ENCODE measurements around the gene ARL6IP5.

The ARL6IP5 gene

GRCh38 chr3:69107841-69108240 is 23.1 kb downstream of the ARL6IP5 start:
- no peaks in the 10 kb centered on the region for H3K9me3 ChIP-seq (ENCODE audit: control insufficient read depth, insufficient read depth, low read length)
- H3K9ac ChIP-seq (ENCODE audit: low read depth, low read length), result no peak overlapping the region
- H3K36me3 ChIP-seq (ENCODE audit: control insufficient read depth, insufficient read depth, low read length), result no peaks in the 10 kb centered on the region
- H3K27me3 ChIP-seq (ENCODE audit: control insufficient read depth, insufficient read depth, low read length), result no peaks in the 10 kb centered on the region
- no peaks in the 10 kb centered on the region for H3K4me1 ChIP-seq (ENCODE audit: control insufficient read depth, insufficient read depth, low read length)
- no peak overlapping the region for H3K4me3 ChIP-seq (ENCODE audit: low read depth, low read length)

GRCh38 chr3:69108811-69109210 is 24.1 kb downstream of the ARL6IP5 start:
- no peaks in the 10 kb centered on the region for H3K27me3 ChIP-seq (ENCODE audit: control insufficient read depth, insufficient read depth, low read length)
- H3K4me3 ChIP-seq (ENCODE audit: low read depth, low read length), result no peak overlapping the region
- H3K4me1 ChIP-seq (ENCODE audit: control insufficient read depth, insufficient read depth, low read length), result no peaks in the 10 kb centered on the region
- H3K9ac ChIP-seq (ENCODE audit: low read depth, low read length), result no peak overlapping the region
- H3K9me3 ChIP-seq (ENCODE audit: control insufficient read depth, insufficient read depth, low read length), result no peaks in the 10 kb centered on the region
- no peaks in the 10 kb centered on the region for H3K36me3 ChIP-seq (ENCODE audit: control insufficient read depth, insufficient read depth, low read length)

DNA sequence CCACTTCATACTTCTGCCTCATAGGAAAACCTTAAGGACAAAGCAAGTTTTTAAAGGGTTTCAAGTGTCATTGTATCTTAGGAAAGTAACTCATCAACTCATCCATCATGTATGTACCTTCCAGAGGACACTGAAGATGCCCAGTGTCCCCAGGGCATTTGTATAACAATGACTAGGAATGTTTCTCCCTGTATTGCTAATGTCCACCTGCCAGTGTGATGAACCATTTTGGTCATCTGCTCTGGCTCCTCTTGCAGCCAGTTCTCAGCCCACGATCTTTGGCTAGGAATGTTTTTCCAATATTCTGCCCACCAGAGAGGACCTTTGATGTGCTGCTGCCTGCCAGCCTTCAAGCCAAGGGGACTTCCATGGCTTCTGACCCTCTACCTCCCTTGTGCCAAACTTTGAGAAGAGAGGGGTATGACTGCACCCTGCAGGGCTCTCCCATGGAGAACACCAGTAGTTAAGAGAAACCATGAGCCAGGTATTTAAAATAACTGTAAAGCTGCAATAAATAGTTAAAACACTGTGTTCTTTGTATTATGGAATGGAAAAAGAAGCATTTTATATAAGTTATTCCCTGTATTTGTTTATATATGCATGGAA is 26.3 kb downstream of the ARL6IP5 start:
- H3K4me1 ChIP-seq (ENCODE audit: control insufficient read depth, insufficient read depth, low read length), result no peaks in the 10 kb centered on the region
- H3K27me3 ChIP-seq (ENCODE audit: control insufficient read depth, insufficient read depth, low read length), result no peaks in the 10 kb centered on the region
- H3K36me3 ChIP-seq (ENCODE audit: control insufficient read depth, insufficient read depth, low read length), result no peaks in the 10 kb centered on the region
- H3K4me3 ChIP-seq (ENCODE audit: low read depth, low read length), result no peak overlapping the region
- H3K9me3 ChIP-seq (ENCODE audit: control insufficient read depth, insufficient read depth, low read length), result no peaks in the 10 kb centered on the region
- no peak overlapping the region for H3K9ac ChIP-seq (ENCODE audit: low read depth, low read length)

DNA sequence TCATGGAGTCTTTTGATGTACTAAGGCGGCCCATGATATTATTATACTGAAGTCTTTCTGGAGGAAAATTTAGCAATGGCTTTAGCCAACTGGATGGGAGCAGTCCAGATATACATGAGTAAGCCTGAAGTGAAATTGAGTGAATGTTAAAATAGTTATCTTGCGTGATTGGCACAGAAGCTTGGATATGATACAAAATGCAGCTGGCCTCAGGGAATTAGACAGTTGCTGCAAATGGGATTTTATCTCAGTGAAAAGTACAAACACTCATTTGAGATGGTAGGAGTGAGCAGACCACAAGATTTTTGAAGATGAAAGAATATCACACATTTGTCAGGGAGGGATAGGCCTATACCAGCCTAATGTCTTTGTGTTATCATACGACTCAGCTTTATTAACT is 28.8 kb downstream of the ARL6IP5 start:
- Histone ChIP-seq H3K9me3 (ENCODE audit: control insufficient read depth, insufficient read depth, low read length) (no peaks in the 10 kb centered on the region), H3K9ac (ENCODE audit: low read depth, low read length) (no peak overlapping the region), H3K4me3 (ENCODE audit: low read depth, low read length) (no peak overlapping the region), H3K27me3 (ENCODE audit: control insufficient read depth, insufficient read depth, low read length) (no peaks in the 10 kb centered on the region), H3K36me3 (ENCODE audit: control insufficient read depth, insufficient read depth, low read length) (no peaks in the 10 kb centered on the region), H3K4me1 (ENCODE audit: control insufficient read depth, insufficient read depth, low read length) (no peaks in the 10 kb centered on the region)

DNA sequence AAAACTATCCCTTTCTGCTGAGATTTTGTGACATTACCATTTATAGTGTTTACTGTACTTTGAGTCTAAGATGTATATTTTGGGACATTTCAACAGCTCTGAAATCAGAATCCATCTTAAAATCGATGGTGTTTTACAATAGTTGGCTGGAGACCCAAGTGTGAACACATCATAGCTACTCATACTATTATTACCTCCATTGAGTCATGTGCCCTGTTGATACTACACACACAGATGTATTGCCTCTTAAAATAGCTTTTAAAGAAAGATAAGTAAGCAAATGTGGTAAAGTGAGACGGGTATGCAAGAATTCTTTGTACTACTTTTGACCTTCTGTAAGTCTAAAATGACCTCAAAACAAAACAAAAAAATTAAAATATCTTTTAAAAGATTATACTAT is 31.0 kb downstream of the ARL6IP5 start:
- no peak overlapping the region for H3K9ac ChIP-seq (ENCODE audit: low read depth, low read length)
- H3K4me1 ChIP-seq (ENCODE audit: control insufficient read depth, insufficient read depth, low read length), result no peaks in the 10 kb centered on the region
- H3K4me3 ChIP-seq (ENCODE audit: low read depth, low read length), result no peak overlapping the region
- no peaks in the 10 kb centered on the region for H3K27me3 ChIP-seq (ENCODE audit: control insufficient read depth, insufficient read depth, low read length)
- H3K36me3 ChIP-seq (ENCODE audit: control insufficient read depth, insufficient read depth, low read length), result no peaks in the 10 kb centered on the region
- no peaks in the 10 kb centered on the region for H3K9me3 ChIP-seq (ENCODE audit: control insufficient read depth, insufficient read depth, low read length)

GRCh38 chr3:69116162-69116561 is 31.4 kb downstream of the ARL6IP5 start:
- Histone ChIP-seq H3K27me3 (ENCODE audit: control insufficient read depth, insufficient read depth, low read length) (no peaks in the 10 kb centered on the region), H3K36me3 (ENCODE audit: control insufficient read depth, insufficient read depth, low read length) (no peaks in the 10 kb centered on the region), H3K9ac (ENCODE audit: low read depth, low read length) (no peak overlapping the region), H3K9me3 (ENCODE audit: control insufficient read depth, insufficient read depth, low read length) (no peaks in the 10 kb centered on the region), H3K4me1 (ENCODE audit: control insufficient read depth, insufficient read depth, low read length) (no peaks in the 10 kb centered on the region), H3K4me3 (ENCODE audit: low read depth, low read length) (no peak overlapping the region)

GRCh38 chr3:69116897-69117296 is 32.2 kb downstream of the ARL6IP5 start:
- no peaks in the 10 kb centered on the region for H3K27me3 ChIP-seq (ENCODE audit: control insufficient read depth, insufficient read depth, low read length)
- no peaks in the 10 kb centered on the region for H3K36me3 ChIP-seq (ENCODE audit: control insufficient read depth, insufficient read depth, low read length)
- H3K4me1 ChIP-seq (ENCODE audit: control insufficient read depth, insufficient read depth, low read length), result no peaks in the 10 kb centered on the region
- no peaks in the 10 kb centered on the region for H3K9me3 ChIP-seq (ENCODE audit: control insufficient read depth, insufficient read depth, low read length)
- no peak overlapping the region for H3K9ac ChIP-seq (ENCODE audit: low read depth, low read length)
- no peak overlapping the region for H3K4me3 ChIP-seq (ENCODE audit: low read depth, low read length)

GRCh38 chr3:69118555-69118954 is 33.8 kb downstream of the ARL6IP5 start:
- H3K9me3 ChIP-seq (ENCODE audit: control insufficient read depth, insufficient read depth, low read length), result no peaks in the 10 kb centered on the region
- no peak overlapping the region for H3K4me3 ChIP-seq (ENCODE audit: low read depth, low read length)
- H3K4me1 ChIP-seq (ENCODE audit: control insufficient read depth, insufficient read depth, low read length), result no peaks in the 10 kb centered on the region
- H3K27me3 ChIP-seq (ENCODE audit: control insufficient read depth, insufficient read depth, low read length), result no peaks in the 10 kb centered on the region
- H3K9ac ChIP-seq (ENCODE audit: low read depth, low read length), result no peak overlapping the region
- H3K36me3 ChIP-seq (ENCODE audit: control insufficient read depth, insufficient read depth, low read length), result no peaks in the 10 kb centered on the region

- no peaks in the 10 kb centered on the region for H3K4me1 ChIP-seq (ENCODE audit: control insufficient read depth, insufficient read depth, low read length)
- H3K9ac ChIP-seq (ENCODE audit: low read depth, low read length), result no peak overlapping the region
- no peaks in the 10 kb centered on the region for H3K27me3 ChIP-seq (ENCODE audit: control insufficient read depth, insufficient read depth, low read length)
- H3K4me3 ChIP-seq (ENCODE audit: low read depth, low read length), result no peak overlapping the region
- no peaks in the 10 kb centered on the region for H3K9me3 ChIP-seq (ENCODE audit: control insufficient read depth, insufficient read depth, low read length)
- H3K36me3 ChIP-seq (ENCODE audit: control insufficient read depth, insufficient read depth, low read length), result no peaks in the 10 kb centered on the region
These were observed 34.4 kb downstream of the ARL6IP5 start for GRCh38 chr3:69119138-69119537.

DNA sequence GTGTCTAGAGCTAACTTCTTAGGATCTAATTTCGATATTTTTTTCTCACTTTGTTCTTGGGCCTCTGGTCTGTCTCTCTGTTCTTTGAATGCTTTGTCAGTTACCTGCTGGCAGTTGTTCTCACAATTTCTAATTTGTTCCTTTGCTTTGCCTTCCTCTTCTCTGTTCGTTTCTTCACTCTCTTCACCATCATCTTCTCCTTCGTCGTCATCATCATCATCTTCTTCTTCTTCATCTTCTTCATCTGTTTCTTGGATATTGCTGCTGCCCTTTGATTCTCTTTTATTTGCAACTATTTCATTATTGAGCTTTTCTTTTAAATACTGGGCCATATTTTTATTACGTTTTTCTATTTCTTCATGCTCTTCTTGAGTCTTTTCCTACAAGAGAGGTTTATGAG is 34.9 kb downstream of the ARL6IP5 start:
- H3K36me3 ChIP-seq (ENCODE audit: control insufficient read depth, insufficient read depth, low read length), result no peaks in the 10 kb centered on the region
- no peaks in the 10 kb centered on the region for H3K27me3 ChIP-seq (ENCODE audit: control insufficient read depth, insufficient read depth, low read length)
- no peaks in the 10 kb centered on the region for H3K4me1 ChIP-seq (ENCODE audit: control insufficient read depth, insufficient read depth, low read length)
- H3K9ac ChIP-seq (ENCODE audit: low read depth, low read length), result no peak overlapping the region
- no peak overlapping the region for H3K4me3 ChIP-seq (ENCODE audit: low read depth, low read length)
- H3K9me3 ChIP-seq (ENCODE audit: control insufficient read depth, insufficient read depth, low read length), result no peaks in the 10 kb centered on the region

DNA sequence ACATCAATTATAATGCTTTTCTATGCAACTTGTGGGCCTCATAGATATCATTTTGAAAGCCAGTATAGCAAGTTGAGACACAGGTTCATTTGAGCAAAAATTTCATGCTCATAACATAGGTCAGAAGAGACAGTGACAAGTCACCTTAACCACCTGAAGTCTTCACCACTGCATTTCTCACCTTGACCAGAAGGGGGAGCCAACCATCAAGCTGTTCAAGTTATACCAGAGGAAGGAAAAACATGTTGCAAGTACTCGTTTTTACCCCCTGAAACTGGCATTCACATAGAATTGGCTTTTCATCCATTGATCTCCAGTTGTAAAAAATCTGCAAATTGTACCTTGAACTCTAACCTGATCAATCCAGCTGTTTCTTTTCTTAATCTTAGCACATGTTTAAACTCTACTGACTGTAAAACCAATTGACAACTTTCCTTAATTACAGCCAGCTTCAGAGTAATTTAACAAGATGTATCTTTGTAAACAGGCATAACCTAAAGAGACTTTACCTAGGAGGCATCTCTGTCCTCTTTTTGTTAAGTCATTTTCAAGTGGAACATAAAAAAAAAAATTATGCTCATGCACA is 36.2 kb downstream of the ARL6IP5 start:
- H3K27me3 ChIP-seq (ENCODE audit: control insufficient read depth, insufficient read depth, low read length), result no peaks in the 10 kb centered on the region
- no peaks in the 10 kb centered on the region for H3K4me1 ChIP-seq (ENCODE audit: control insufficient read depth, insufficient read depth, low read length)
- H3K36me3 ChIP-seq (ENCODE audit: control insufficient read depth, insufficient read depth, low read length), result no peaks in the 10 kb centered on the region
- H3K4me3 ChIP-seq (ENCODE audit: low read depth, low read length), result no peak overlapping the region
- H3K9ac ChIP-seq (ENCODE audit: low read depth, low read length), result no peak overlapping the region
- no peaks in the 10 kb centered on the region for H3K9me3 ChIP-seq (ENCODE audit: control insufficient read depth, insufficient read depth, low read length)

DNA sequence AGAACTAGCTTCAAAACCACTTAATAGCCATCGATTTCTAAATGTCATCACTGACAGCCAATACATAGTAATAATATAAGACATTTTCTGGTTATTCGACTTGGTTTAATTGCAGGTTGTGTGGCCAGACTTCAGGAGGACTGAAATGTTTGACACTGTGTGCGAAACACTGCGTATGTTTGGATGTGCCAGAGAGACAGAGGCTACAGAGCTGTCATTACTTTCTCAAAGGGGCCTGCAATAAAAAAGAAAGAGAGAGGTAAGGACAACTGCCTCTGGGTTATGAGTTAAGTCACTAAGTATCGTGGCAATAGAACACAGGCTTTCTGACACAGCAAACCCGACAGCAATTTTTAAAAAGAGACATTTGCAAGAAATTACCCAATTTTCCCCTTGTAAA is 36.8 kb downstream of the ARL6IP5 start:
- Histone ChIP-seq H3K9me3 (ENCODE audit: control insufficient read depth, insufficient read depth, low read length) (no peaks in the 10 kb centered on the region), H3K4me3 (ENCODE audit: low read depth, low read length) (no peak overlapping the region), H3K9ac (ENCODE audit: low read depth, low read length) (no peak overlapping the region), H3K4me1 (ENCODE audit: control insufficient read depth, insufficient read depth, low read length) (no peaks in the 10 kb centered on the region), H3K36me3 (ENCODE audit: control insufficient read depth, insufficient read depth, low read length) (no peaks in the 10 kb centered on the region), H3K27me3 (ENCODE audit: control insufficient read depth, insufficient read depth, low read length) (no peaks in the 10 kb centered on the region)
